PC-9 (cell line): ENCODE measurements around the gene ENG. TPM values are rescaled to one million over a fixed set of nuclear protein-coding genes. Genes with fewer than 3 reads are reported as not detected.
"Not testable (repeated sequence)": the region's sequence is repeated elsewhere in the genome, so short reads cannot be mapped to it uniquely, and the experiment has no call there.

Experiments
- BruUV-seq: library from RNA; stranded (reverse); fragments of 400-500 nt; replicated peaks from 2 replicates; lab custom pipeline; 2021; lab: Mats Ljungman, UMichigan
- CTCF ChIA-PET: fragments of 300-600 bp; sonication (Branson Sonifier 250); formaldehyde crosslinking; loops from one replicate; lab custom pipeline; 2022; ENCODE audit warnings: antibody characterized with exemption; lab: Charles Lee
- POLR2A ChIA-PET: fragments of 300-600 bp; sonication (Branson Sonifier 250); formaldehyde crosslinking; loops from one replicate; lab custom pipeline; 2022; ENCODE audit warnings: antibody characterized with exemption; ENCODE audit not compliant: unreplicated experiment; lab: Charles Lee
- DNase-seq, 2 experiments: peaks; one replicate each; pipeline versions ENCODE4 v3.0.0 to v3.0.0-alpha.2; 2015 to 2022; ENCODE audit warnings: mixed read lengths in 1 of 2
- H2AFZ ChIP-seq: fragments of 200-600 bp; sonication (generic); 2 replicates; pipeline ENCODE4 v1.8.1; 2017; ENCODE audit warnings: antibody characterized with exemption
- H3F3A ChIP-seq: fragments of 200-600 bp; sonication (generic); 2 replicates; pipeline ENCODE4 v1.8.1; 2017; ENCODE audit warnings: antibody characterized with exemption, mild to moderate bottlenecking, low read depth; ENCODE audit not compliant: insufficient read depth
- H3K27ac ChIP-seq: fragments of 200-600 bp; sonication (generic); 2 replicates; pipeline ENCODE4 v1.6.1; 2016; ENCODE audit warnings: mixed run types
- H3K27me3 ChIP-seq: fragments of 200-600 bp; sonication (generic); 2 replicates; pipeline ENCODE4 v1.6.1; 2016; ENCODE audit warnings: low read depth, mixed run types; ENCODE audit not compliant: insufficient read depth
- H3K36me3 ChIP-seq: fragments of 200-600 bp; sonication (generic); 2 replicates; pipeline ENCODE4 v1.6.1; 2016; ENCODE audit warnings: low read depth, mixed run types
- H3K4me1 ChIP-seq: fragments of 200-600 bp; sonication (generic); replicated peaks from 2 replicates; pipeline ENCODE4 v1.6.1; 2016; ENCODE audit warnings: mixed run types; ENCODE audit not compliant: insufficient read depth
- H3K4me2 ChIP-seq: fragments of 200-600 bp; sonication (generic); 2 replicates; pipeline ENCODE4 v1.6.1; 2017; ENCODE audit warnings: mixed run types
- H3K4me3 ChIP-seq: fragments of 200-600 bp; sonication (generic); 2 replicates; pipeline ENCODE4 v1.6.1; 2016; ENCODE audit warnings: mixed run types
- H3K79me2 ChIP-seq: fragments of 200-600 bp; sonication (generic); 2 replicates; pipeline ENCODE4 v1.6.1; 2017; ENCODE audit warnings: low read depth, mixed run types
- H3K9me2 ChIP-seq: fragments of 200-600 bp; sonication (generic); 2 replicates; pipeline ENCODE4 v1.8.1; 2017; ENCODE audit warnings: mild to moderate bottlenecking; ENCODE audit not compliant: insufficient read depth
- H3K9me3 ChIP-seq: fragments of 200-600 bp; sonication (generic); 2 replicates; pipeline ENCODE4 v1.8.1; 2016; ENCODE audit warnings: low read depth; ENCODE audit not compliant: insufficient read depth
- H4K20me1 ChIP-seq: fragments of 200-600 bp; sonication (generic); 2 replicates; pipeline ENCODE4 v1.8.1; 2017; ENCODE audit not compliant: insufficient read depth
- CTCF ChIP-seq: fragments of 200-600 bp; sonication (generic); conservative IDR thresholded peaks from 2 replicates; pipeline ENCODE4 v1.6.1; 2017; ENCODE audit warnings: mixed run types, antibody characterized with exemption, mild to moderate bottlenecking, moderate library complexity
- EZH2 ChIP-seq: fragments of 200-600 bp; sonication (generic); IDR thresholded peaks from 2 replicates; pipeline ENCODE4 v1.8.0; 2017; ENCODE audit warnings: antibody characterized with exemption, low read depth
- intact Hi-C: fragments of 100-400 bp; cut with micrococcal nuclease; formaldehyde crosslinking; loops from one replicate; pipeline ENCODE4 v1.10.0; 2022; ENCODE audit not compliant: unreplicated experiment
- total RNA-seq: library from RNA; stranded (reverse); gene quantifications from 2 replicates; pipeline ENCODE4 v1.2.3, GENCODE V29; 2021

The ENG gene
- total RNA-seq, 1 experiment from 2014 or later, result 23.1 TPM

- peaks cover 3% of the 10 kb centered on the region; the same call in 1 of the 2 replicates for H3F3A ChIP-seq
- H3K79me2 ChIP-seq, result no peaks in the 10 kb centered on the region
- H3K36me3 ChIP-seq, result no peaks in the 10 kb centered on the region
- no peak overlapping the region for H2AFZ ChIP-seq
- CTCF ChIA-PET, result no interaction called here
- no peaks in the 10 kb centered on the region for H4K20me1 ChIP-seq
- no peak overlapping the region for H3K4me3 ChIP-seq
- BruUV-seq, result no TSS peak
- H3K9me3 ChIP-seq, result no peaks in the 10 kb centered on the region
- intact Hi-C loops, result no loop called here
- H3K9me2 ChIP-seq, result no peaks in the 10 kb centered on the region
- H3K27ac ChIP-seq, result no peak overlapping the region
- H3K4me2 ChIP-seq, result no peak overlapping the region
- no peaks in the 10 kb centered on the region for H3K27me3 ChIP-seq
- POLR2A ChIA-PET, result no interaction called here
- peak in 1 of 2 experiments; percentile 54 for DNase-seq
- no peaks in the 10 kb centered on the region for H3K4me1 ChIP-seq
- TF ChIP-seq CTCF, result no peak
- no peak for TF ChIP-seq EZH2
These were observed 30.0 kb upstream of the ENG start for GRCh38 chr9:127884427-127884911.

- DNase-seq, result no peak
- intact Hi-C loops, result no loop called here
- ChIA-PET POLR2A (no interaction called here), CTCF (no interaction called here)
- Histone ChIP-seq H3K9me2 (no peaks in the 10 kb centered on the region), H3K36me3 (no peaks in the 10 kb centered on the region), H3K4me2 (no peak overlapping the region), H3F3A (peaks cover 3% of the 10 kb centered on the region; the same call in 1 of the 2 replicates), H3K27ac (no peak overlapping the region), H3K27me3 (no peaks in the 10 kb centered on the region), H3K4me3 (no peak overlapping the region), H4K20me1 (no peaks in the 10 kb centered on the region), H3K79me2 (no peaks in the 10 kb centered on the region), H3K9me3 (no peaks in the 10 kb centered on the region), H2AFZ (no peak overlapping the region), H3K4me1 (no peaks in the 10 kb centered on the region)
- TF ChIP-seq EZH2 (no peak), CTCF (no peak)
- no TSS peak for BruUV-seq
These were observed 29.5 kb upstream of the ENG start for GRCh38 chr9:127883959-127884358.

GRCh38 chr9:127881715-127882114, 27.3 kb upstream of the ENG start:
- DNase-seq, H3K27ac ChIP-seq, H4K20me1 ChIP-seq, H3K9me2 ChIP-seq, H3F3A ChIP-seq, H3K79me2 ChIP-seq, H3K4me2 ChIP-seq, H3K36me3 ChIP-seq, intact Hi-C loops, H3K9me3 ChIP-seq, H3K4me3 ChIP-seq, POLR2A ChIA-PET, H2AFZ ChIP-seq, BruUV-seq, H3K27me3 ChIP-seq: not testable (repeated sequence)
- H3K4me1 ChIP-seq, result peaks cover 10% of the 10 kb centered on the region; the same call in 1 of the 2 replicates
- CTCF ChIA-PET, result interaction anchor here (0.6 kb wide), 1 partner anchor 35 kb away, joined by 18 read pairs; the partner anchor contains the start of gene ST6GALNAC4

- BruUV-seq, result no TSS peak
- H3K79me2 ChIP-seq, result no peaks in the 10 kb centered on the region
- TF ChIP-seq EZH2, result no peak
- TF ChIP-seq CTCF, result no peak
- no peaks in the 10 kb centered on the region for H3K36me3 ChIP-seq
- no peaks in the 10 kb centered on the region for H4K20me1 ChIP-seq
- no peaks in the 10 kb centered on the region; the same call in 1 of the 2 replicates for H3F3A ChIP-seq
- no peaks in the 10 kb centered on the region for H3K9me2 ChIP-seq
- no peak overlapping the region for H2AFZ ChIP-seq
- H3K27ac ChIP-seq, result no peak overlapping the region
- intact Hi-C loops, result no loop called here
- no peak overlapping the region for H3K4me3 ChIP-seq
- H3K9me3 ChIP-seq, result no peaks in the 10 kb centered on the region
- H3K4me2 ChIP-seq, result no peak overlapping the region
- no peaks in the 10 kb centered on the region for H3K27me3 ChIP-seq
- H3K4me1 ChIP-seq, result peaks cover 11% of the 10 kb centered on the region; the same call in 1 of the 2 replicates
- ChIA-PET POLR2A (no interaction called here), CTCF (interaction anchor here (0.7 kb wide), 1 partner anchor 716 kb away, joined by 3 read pairs; no protein-coding TSS in a partner anchor)
- no peak for DNase-seq
These were observed 25.7 kb upstream of the ENG start for GRCh38 chr9:127880143-127880542.
